HG03103 (cell line): ENCODE data around the gene DROSHA.
"Not testable (repeated sequence)": the region's sequence is repeated elsewhere in the genome, so short reads cannot be mapped to it uniquely, and the experiment has no call there.

ENCODE experiments used
- ATAC-seq: cut with Tn5 transposase; IDR thresholded peaks from one replicate; pipeline ENCODE4 v1.9.1; 2021; ENCODE audit warnings: low read depth; ENCODE audit not compliant: unreplicated experiment

Gene DROSHA

DNA sequence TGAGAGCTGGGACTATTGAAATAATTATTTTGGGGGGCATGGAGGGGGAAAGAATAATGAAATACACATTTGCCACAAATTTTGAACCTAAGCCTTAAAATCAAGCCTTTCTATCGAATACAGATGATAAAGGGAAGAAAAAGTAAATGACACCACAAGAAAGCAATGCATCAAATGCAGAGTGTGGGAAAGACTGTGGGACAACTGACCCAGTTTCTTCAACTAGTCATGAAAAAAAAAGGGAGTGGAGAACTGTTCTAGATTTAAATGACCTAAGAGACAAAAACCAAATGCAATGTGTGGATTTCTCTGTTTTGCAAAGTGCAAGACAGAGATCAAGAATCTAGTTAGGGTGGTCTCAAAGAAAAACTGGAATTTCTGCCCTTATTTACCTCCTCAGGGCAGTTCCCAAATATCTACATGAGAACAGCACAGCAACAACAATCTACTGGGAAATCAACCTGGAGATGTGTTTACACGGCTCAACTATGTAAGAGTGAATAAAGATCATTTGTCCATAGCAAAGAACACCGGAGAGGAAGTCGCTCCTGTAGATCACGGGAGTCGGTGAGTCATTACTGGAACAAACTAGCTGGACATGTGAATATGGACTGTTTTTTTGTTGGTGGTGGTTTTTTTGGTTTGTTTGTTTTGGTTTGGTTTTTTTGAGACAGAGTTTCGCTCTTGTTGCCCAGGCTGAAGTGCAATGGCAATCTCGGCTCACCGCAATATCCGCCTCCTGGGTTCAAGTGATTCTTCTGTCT, 145.9 kb downstream of the DROSHA start:
- no peak for ATAC-seq

DNA sequence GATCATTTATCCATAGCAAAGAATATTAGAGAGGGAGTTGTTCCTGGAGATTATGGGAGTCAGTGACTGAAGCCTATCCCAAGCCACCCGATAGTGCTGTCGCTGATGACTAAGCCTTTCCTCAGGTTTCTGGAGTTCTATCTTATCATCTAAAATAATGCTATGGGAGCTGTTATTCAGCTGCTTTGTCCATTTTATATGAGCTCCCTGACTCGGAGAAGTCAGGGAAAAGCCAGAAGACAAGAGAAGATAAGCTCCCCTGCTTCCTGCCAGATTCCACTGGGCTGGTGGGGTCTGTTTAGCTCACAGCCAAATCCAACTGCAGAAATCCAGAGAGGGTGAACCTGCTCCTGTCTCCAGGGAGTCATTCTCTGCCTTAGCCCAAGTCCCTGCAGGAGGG, 148.2 kb downstream of the DROSHA start:
- no peak for ATAC-seq

DNA sequence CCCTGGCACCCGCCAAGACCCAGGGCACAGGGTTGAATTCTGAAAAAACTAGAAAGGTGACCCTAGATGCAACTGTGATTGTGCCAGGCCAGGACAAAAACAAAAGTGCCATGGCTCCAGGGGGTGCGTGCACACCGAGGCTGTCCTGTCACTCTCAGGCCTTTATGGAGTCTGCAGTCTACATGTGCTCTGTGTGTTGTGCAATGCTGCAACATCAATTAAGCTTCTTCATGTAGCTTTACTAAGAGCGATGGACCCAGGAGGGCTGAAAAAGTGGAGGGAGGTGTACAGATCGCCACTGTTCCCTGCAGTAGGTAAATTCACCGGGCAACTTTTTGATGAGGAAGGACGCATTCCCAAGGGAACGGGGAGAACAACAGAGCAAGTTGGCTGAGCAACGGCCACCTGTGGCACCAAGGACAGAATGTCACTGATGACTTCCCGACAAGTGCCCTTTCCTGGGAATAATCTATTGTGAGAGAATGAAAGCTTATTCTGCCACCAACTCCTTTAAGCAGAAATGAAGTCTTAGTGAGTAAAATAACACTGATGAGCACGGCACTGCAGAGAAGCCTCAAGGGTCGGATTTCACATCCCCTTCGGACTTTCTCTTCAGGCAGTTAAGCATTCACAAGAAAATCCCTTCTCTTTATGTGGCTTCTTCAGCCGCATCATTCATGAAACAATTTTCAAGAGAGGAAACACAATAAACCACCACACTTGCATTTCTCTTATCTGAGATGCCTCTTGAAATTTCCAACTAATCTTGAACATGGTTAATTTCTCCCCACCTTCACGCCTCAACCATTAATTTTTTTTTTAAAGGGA, 149.6 kb downstream of the DROSHA start:
- ATAC-seq, result no peak

DNA sequence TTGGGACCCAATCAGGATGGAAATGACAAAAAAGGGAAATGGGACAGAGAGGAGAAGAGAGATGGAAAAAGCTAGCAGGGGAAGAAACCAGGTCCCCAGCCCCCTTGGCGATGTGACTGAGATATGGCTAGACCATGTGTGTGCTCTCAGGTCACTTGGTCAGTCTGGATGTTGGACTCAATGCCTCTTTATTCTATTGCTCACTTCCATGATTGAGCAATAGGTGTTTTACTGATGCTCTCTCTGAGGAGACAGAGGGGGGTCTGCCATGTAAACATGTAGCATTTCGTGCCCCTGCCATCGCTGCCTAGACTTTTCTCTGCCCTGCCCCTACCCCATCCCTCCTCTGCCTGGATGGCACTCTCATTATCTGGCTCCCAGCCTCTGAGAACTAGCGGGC, 150.6 kb downstream of the DROSHA start:
- no peak for ATAC-seq

DNA sequence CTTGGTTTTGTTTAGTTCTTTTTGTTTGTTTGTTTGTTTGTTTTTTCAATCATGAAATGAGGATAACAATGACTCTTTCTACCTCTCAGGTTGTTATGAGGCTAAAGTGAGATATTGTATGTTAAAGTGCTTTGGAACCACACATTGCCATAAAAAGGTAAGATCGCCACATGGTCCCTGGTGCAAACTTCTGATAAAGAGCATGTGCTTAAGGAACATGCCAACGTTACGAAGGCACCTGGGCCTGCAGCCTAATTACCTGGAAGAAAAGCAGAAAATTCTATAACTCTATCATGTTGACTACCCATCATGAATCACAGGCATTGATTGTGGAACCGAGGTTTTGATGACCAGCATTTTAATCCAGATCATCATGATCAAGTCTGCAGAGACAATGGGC, 151.8 kb downstream of the DROSHA start:
- no peak for ATAC-seq

DNA sequence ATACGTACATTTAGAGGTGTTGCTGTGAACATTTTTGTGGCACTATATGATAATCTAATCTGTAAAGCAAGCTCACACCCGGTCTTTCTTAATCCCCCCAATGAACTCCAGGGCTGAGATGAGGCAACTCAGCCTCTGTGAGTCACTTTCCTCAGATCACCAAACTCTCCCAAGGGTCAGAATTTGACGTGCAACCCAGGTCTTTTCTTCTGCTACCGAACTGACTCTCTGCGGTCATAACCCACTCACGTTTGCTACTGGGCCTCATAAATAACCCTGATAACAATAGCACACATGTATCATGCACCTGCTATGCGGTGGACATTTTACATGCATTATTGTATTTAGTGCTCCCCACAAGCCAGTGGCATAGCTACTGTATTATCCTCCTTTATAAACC, 153.1 kb downstream of the DROSHA start:
- ATAC-seq, result no peak

DNA sequence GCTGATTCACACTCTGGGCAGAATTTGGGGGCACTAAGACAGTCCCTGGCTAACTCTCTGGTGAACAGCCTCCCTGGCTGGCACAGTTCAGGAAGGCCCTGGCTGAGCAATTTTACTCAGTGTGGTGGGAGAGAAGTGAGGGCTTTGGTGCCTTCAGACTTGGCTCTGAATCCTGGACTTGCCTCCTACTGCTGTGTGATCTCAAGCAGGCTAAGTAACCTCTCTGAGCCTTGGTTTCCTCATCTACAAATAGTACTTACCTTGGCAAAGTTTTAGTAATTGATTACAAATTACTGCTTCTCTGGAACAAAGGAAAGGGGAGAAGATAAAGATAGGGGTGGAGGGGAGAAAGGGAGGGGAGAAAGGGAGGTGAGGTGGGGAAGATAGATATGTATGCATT, 153.8 kb downstream of the DROSHA start:
- no peak for ATAC-seq

DNA sequence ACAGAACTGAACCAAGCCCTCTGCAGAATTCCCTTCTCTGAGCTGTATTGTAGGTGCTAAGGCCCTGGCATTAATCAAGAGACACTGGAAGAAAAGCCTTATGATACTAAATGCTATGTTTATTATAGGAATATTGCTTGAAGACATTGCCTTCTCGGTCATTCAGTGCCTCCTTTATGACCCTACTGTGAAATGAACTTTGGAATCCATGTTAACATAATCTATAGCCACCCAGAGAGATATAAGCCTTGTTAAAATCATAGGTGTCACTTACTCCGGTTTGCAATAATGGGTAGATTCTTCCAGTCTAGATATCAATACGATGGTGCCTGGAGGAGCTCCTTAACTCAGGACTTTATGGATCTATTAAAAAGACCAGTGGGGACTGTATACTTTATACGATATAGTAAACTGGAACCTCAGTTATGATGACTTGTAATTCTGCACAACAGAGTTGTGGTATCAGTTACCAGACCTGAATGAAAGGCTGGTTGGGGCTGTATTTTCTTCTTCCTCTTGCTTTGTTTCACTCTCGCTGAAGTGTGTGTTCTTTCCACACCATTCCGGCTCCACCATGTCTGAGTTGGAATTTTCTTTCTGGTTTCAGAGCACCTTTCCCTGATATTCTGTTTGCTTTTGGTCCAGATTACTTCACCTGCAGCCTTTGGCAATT, 154.5 kb downstream of the DROSHA start:
- ATAC-seq, result no peak

DNA sequence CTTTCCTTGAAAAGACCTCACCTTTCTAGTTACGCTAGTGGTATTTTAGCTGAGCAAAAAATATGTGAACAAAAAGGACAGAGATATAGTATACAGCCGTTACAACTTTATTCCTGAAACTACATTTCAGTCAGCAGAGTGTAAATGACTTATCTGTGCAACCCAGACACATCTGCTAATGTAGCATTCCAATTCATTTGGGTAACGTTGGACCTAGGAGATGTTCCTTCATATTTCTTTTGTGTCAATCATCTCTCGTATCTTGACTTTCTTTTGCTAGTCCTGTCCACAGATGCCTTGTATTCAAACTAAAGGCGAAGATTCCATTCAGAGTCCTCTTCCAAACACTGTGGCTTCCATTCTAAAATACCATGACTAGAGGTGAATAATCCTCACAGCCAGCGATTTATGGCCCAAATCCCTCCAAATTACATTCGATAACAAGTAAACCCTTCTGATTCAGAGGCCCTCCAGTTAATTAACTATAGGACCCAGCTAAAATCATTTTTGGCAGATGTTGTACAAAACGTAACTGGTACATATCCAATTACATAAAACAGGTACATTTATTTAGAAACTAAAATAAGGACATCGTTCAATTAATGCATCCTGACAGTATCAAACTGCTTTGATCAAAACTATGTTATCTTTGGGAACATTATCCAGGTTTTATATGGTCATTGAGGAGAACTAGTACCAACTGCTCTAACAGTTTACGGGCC, 155.7 kb downstream of the DROSHA start:
- ATAC-seq, result no peak

DNA sequence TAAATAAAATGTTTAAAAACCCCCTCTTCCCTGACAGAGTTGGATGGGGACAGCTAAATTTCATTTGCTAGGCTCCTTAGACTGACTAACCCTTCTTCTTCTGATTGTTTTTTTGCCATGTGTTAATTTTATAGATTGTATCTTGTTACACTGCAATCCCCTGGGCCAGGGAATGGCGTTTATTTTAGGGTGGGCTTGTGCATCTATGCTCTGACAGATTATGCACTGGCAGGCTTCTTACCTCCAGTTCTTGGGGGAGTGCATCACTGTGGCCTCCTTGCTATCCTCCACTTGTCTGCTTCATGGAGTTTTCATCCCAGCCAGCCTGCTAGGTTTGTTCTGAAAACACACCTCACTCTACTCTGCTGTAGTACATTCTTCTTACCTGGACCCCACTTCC, 159.8 kb downstream of the DROSHA start:
- ATAC-seq, result no peak

DNA sequence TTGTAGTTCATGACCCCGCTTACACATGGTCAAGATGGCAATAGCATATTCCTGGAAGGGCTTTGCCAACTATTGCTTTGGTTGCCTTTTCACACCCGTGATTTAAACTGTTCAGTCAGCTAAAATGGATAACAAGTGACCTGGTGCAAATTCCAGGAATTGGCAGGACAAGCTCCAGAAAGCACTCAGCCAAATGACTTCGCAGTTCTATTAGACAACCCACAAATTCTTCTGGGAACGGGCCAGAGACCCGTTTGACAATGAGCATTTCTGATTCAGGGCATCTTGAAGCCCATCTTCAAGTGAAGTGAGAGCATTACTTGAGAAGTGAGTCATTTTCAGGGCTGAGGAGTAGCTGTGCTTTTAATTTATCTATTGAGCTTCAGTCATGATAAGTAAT, 165.0 kb downstream of the DROSHA start:
- ATAC-seq, result no peak

DNA sequence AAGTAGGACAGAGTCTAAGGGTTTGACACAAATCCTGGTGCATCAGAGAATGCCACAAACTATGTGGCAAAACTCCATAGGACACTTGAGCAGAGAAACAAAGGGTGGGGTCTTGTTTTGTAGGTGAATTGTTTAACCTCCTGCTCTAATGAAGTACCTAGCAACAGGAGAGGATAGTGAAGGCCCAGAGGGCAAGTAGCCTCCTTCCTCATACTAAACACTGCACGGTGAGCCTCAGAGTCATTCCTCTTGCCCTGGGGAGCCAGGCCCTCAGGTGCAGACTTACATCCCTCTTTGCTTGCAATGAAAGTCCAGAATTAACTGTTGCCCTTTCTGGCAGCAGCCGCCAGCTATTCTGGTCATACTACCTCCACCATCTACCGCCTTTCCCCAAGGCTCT, 166.1 kb downstream of the DROSHA start:
- no peak for ATAC-seq

DNA sequence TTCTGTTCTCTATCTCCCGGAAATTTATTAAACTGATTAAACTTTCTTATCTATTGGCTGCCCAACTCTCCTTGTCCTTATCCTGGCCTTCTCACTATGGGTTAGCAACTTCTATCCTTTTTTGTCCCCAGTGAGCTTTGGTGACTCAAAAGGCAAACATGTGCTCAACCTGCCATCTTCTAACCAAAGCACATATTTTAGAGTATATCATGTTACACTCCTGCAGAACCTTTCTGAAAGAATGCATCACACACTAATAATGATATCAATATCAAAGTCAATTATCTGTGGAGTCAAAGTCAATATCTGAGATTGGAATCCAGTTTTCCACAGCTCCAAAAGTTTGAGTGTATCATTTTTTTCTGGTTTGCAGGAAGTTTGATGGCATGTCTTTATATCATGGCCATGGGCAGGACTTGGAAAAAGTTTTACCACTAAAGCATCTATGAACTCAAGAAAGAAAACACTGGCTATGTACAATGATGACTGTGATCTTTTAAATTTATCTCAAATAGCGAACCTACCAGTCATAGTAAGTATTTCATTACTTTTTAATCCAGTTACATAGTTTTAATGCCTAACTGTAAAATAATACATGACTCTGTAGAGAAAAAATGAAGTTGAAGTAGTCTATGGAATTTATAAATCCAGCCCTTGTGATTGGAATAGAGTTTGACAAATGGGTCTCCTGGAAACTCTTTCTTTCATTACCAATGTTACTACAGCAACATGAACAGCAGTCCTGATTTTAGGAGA, 166.8 kb downstream of the DROSHA start:
- ATAC-seq, result no peak

DNA sequence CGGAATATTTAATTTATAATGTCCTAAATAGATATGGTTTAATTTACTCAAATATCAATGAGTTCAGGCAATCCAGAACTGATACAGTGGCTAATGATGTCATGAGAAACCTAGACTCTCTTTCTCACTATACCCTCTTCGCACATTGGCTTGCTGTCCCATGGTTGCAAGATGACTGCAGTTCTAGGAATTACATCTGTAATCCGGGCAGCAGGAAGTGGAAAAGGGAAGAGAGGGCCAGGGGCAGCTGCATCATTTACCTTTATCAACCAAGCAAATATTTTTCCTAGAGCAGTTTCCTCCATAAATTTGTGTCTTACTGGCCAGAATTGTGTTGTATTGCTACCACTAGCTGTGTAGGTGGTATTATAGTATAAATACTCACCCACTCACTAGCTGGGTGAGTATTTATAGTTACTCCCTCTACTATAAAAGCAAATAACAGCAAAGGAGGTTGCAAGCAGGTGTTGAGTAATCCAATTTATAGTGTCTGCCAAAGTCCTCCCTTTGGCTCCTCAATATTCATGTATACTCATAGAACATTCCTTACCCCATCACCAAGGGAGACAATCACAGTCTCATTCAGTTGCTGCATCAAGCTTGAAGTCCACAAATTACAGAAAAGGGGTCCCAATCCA, 168.8 kb downstream of the DROSHA start:
- ATAC-seq, result no peak

DNA sequence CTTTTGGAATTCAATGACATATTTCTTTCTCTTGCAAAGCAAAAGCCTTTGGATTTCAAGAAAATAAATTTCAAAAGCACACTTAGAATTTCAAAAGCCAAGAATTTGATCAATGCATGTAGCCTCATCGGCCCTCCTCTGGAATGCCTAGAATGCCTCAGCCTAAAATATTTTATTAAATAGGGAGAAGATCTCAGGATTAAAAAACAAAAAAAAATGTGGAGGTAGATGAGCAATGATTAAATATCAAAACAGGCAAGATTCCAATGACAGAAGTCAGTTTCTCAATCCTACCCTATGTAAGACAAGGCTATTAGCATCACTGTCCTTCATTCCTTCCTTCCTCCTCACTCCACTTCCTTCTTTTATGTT, 169.4 kb downstream of the DROSHA start:
- no peak for ATAC-seq

DNA sequence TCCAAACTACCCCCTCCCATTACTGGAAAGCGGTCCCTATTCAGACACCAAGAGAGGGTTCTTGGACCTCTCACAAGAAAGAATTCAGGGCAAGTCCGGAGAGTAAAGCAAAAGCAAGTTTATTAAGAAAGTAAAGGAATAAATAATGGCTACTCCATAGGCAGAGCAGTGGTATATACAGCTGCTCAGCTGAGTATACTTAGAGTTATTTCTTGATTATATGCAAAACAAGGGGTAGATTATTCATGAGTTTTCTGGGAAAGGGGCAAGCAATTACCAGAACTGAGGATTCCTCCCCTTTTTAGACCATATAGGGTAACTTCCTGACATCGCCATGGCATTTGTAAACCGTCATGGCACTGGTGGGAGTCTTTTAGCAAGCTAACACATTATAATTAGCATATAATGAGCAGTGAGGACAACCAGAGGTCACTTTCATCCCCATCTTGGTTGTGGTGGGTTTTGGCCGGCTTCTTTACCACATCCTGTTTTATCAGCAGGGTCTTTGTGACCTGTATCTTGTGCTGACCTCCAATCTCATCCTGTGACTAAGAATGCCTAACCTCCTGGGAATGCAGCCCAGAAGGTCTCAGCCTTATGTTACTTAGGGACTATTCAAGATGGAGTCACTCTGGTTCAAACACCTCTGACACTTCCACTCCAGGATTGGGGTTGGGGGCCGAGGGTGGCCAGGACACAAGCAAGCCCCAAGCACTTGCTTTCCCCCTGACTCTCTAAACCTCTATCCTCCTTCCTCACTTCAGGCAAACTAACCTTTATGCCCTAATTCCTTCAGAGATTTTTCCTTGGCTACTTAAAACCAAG, 170.0 kb downstream of the DROSHA start:
- ATAC-seq, result not testable (repeated sequence)

DNA sequence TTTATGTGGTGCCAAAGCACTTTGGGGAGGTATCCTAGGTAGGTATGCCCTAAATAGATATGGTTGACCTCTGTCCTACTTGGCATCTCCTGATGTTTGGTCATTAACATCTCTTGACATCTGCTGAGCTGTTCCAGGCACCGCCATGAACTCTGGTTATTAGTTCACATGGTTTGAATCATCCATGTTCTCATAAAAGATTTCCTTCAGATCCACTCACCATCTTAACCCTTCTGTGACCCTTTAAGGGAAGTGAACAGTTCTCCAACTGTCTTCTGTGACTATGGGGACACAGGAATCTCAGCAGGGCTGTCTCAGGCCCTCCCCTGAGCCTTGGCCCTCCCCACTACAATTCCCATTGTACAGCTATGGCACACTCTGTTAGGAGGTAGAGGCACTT, 170.7 kb downstream of the DROSHA start:
- ATAC-seq, result no peak

DNA sequence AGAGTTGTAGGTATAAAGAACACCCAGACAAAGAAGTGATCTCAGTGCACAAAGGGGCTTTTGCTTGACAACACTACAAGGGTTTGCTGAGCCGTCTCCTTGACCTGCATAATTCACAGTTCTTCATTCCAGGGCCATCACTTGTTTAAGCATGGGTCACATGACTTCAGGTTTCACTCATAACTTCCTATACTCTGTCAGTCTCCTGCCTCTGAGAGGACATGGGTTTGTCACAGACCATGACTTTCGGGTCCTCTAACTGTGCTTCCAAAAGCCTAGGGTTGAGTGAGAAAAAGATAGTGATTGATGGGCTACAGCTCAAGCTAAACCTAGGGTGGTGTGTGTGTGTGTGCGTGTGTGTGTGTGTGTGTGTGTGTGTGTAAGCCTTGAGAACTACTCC, 172.1 kb downstream of the DROSHA start:
- ATAC-seq, result no peak

DNA sequence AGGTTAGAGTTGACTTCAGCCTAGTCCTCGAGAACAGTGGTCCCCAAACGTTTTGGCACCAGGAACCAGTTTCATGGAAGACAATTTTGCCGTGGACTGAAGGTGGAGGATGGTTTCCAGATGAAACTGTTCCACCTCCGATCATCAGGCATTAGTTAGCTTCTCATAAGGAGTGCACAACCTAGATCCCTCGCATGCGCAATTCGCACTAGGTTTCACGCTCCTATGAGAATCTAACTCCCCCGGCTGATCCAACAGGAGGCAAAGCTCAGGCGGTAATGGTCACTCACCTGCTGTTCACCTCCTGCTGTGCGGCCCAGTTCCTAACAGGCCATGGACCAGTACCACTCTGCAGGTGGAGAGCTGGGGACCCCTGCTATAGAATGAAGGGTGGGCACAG, 174.9 kb downstream of the DROSHA start:
- no peak for ATAC-seq
